Measurements from ENCODE around the gene FEN1. TPM values are rescaled to one million over a fixed set of nuclear protein-coding genes. Genes with fewer than 3 reads are reported as not detected.

The FEN1 gene
- polyA plus RNA-seq, 1 of the 3 experiments (the other 2 are of a cell fraction) = 35.9 TPM

- TF ChIP-seq USF2 (IDR thresholded peaks at IDR 0.05; ENCODE audit: borderline replicate concordance, low read depth, low read length) = no peak
- TF ChIP-seq SIN3A (IDR thresholded peaks at IDR 0.05; ENCODE audit: borderline replicate concordance, low read depth, low read length) = no peak
- TF ChIP-seq NRF1 (IDR thresholded peaks at IDR 0.05; ENCODE audit: low read depth, low read length) = no peak
- TF ChIP-seq MAX (IDR thresholded peaks at IDR 0.05; ENCODE audit: low read depth) = no peak
These were observed 43.5 kb downstream of the FEN1 start (continued) for GRCh38 chr11:61836193-61836592.

- Histone ChIP-seq H3F3A (replicated peaks; ENCODE audit: insufficient read depth) (no peaks in the 10 kb centered on the region), H3K9me3 (no peaks in the 10 kb centered on the region), H3K4me1 (ENCODE audit: control insufficient read depth in 1 of 2, insufficient read depth in 2 of 2, low read depth in 1 of 2, low read length in 1 of 2) (peaks cover 25 to 26% of the 10 kb centered on the region in 2 experiments; a peak in 2 of 4 replicates), H3K9ac (no peak overlapping the region), H3K79me2 (ENCODE audit: insufficient read depth) (peaks cover 15% of the 10 kb centered on the region; the same call in 1 of the 2 replicates), H3K9me2 (no peaks in the 10 kb centered on the region), H3K4me2 (no peak overlapping the region), H3K27me3 (ENCODE audit: insufficient read depth) (no peaks in the 10 kb centered on the region), H2AFZ (ENCODE audit: low read depth) (no peak overlapping the region), H3K36me3 (replicated peaks in 1 of 2; ENCODE audit: control insufficient read depth in 1 of 2, insufficient read depth in 2 of 2, low read length in 1 of 2) (peaks cover 5 to 35% of the 10 kb centered on the region in 2 experiments), H3K27ac (ENCODE audit: low read depth in 2 of 2, low read length in 1 of 2) (peak overlapping the region in 1 of 2 experiments; percentile 8; a peak in 1 of 4 replicates), H3K4me3 (ENCODE audit: low read depth in 2 of 2, low read length in 1 of 2) (no peak overlapping the region), H4K20me1 (ENCODE audit: insufficient read depth) (no peaks in the 10 kb centered on the region; the same call in 1 of the 2 replicates)
- DNase-seq = peak; percentile 10
- TF ChIP-seq GABPA (IDR thresholded peaks at IDR 0.05; ENCODE audit: low read depth) (no peak), TAF1 (IDR thresholded peaks at IDR 0.05; ENCODE audit: borderline replicate concordance, low read depth, low read length) (no peak), SIN3A (IDR thresholded peaks at IDR 0.05; ENCODE audit: borderline replicate concordance, low read depth, low read length) (no peak)
- CTCF ChIA-PET = interaction anchor here (1.4 to 1.7 kb wide), 4 partner anchors 9 to 111 kb away, joined by 4 to 5 read pairs (median 4); no protein-coding TSS in a partner anchor
- POLR2A ChIA-PET = interaction anchor here (1.9 kb wide), 1 partner anchor 40 kb away, joined by 3 read pairs; no protein-coding TSS in a partner anchor
- WGBS (ENCODE audit: low lambda C conversion rate) = 95% methylated on average over 12 of the region's 15 CpGs
These were observed 44.8 kb downstream of the FEN1 start for GRCh38 chr11:61837411-61838005.

- Histone ChIP-seq H3K9me3 (no peaks in the 10 kb centered on the region), H3K9ac (no peak overlapping the region), H4K20me1 (ENCODE audit: insufficient read depth) (no peaks in the 10 kb centered on the region; the same call in 1 of the 2 replicates), H3K4me1 (ENCODE audit: control insufficient read depth in 1 of 2, insufficient read depth in 2 of 2, low read depth in 1 of 2, low read length in 1 of 2) (peaks cover 16 to 18% of the 10 kb centered on the region in 2 experiments; a peak in 2 of 4 replicates), H3K4me3 (ENCODE audit: low read depth in 2 of 2, low read length in 1 of 2) (no peak overlapping the region), H3F3A (replicated peaks; ENCODE audit: insufficient read depth) (no peaks in the 10 kb centered on the region), H3K27me3 (ENCODE audit: insufficient read depth) (no peaks in the 10 kb centered on the region), H3K36me3 (replicated peaks in 1 of 2; ENCODE audit: control insufficient read depth in 1 of 2, insufficient read depth in 2 of 2, low read length in 1 of 2) (peaks cover 9 to 44% of the 10 kb centered on the region in 2 experiments), H3K79me2 (ENCODE audit: insufficient read depth) (peaks cover 8% of the 10 kb centered on the region; the same call in 1 of the 2 replicates), H3K27ac (ENCODE audit: low read depth in 2 of 2, low read length in 1 of 2) (no peak overlapping the region), H3K9me2 (no peaks in the 10 kb centered on the region), H2AFZ (ENCODE audit: low read depth) (no peak overlapping the region), H3K4me2 (no peak overlapping the region)
- ChIA-PET POLR2A (no interaction called here), CTCF (interaction anchor here (1.4 to 1.6 kb wide), 2 partner anchors 10 to 110 kb away, joined by 4 to 5 read pairs; no protein-coding TSS in a partner anchor)
- TF ChIP-seq POLR2AphosphoS5 (IDR thresholded peaks at IDR 0.05; ENCODE audit: low read depth, low read length) (no peak), CHD2 (IDR thresholded peaks at IDR 0.05; ENCODE audit: low read length, partially characterized antibody) (no peak), PBX3 (IDR thresholded peaks at IDR 0.05) (no peak), SMC3 (IDR thresholded peaks at IDR 0.05; ENCODE audit: low read depth, low read length) (no peak), FOXM1 (IDR thresholded peaks at IDR 0.05; ENCODE audit: low read depth) (no peak), CTCF (IDR thresholded peaks at IDR 0.05) (no peak), USF1 (IDR thresholded peaks at IDR 0.05; ENCODE audit: borderline replicate concordance, low read depth) (no peak)
- no peak for DNase-seq
- 100% methylated on average over 5 of the region's 5 CpGs for WGBS (ENCODE audit: low lambda C conversion rate)
These were observed 45.8 kb downstream of the FEN1 start for GRCh38 chr11:61838501-61838900.
